K562 (cell line): Measurements from ENCODE around the gene ERC2. TPM values are rescaled to one million over a fixed set of nuclear protein-coding genes. Genes with fewer than 3 reads are reported as not detected.

ENCODE experiments used
- ATAC-seq: fragments of 200-7000 bp; cut with Tn5 transposase; 3 replicates; pipeline ENCODE4 v1.9.1; 2020; ENCODE audit warnings: moderate library complexity
- BruUV-seq: library from RNA; stranded (reverse); fragments of 400-500 nt; replicated peaks from 2 replicates; lab custom pipeline; 2021; lab: Mats Ljungman, UMichigan
- CTCF ChIA-PET: fragments of 300-600 bp; formaldehyde crosslinking; extraction: SDS; loops from one replicate; lab custom pipeline; 2021; ENCODE audit warnings: low intra/inter-chr PET ratio; lab: Yijun Ruan, JAX
- POLR2A ChIA-PET: fragments of 300-600, 350-650 bp; sonication (Branson Sonifier 250); formaldehyde crosslinking; extraction: SDS; loops from one replicate; lab custom pipeline; 2021; ENCODE audit warnings: antibody characterized with exemption, inconsistent platforms; lab: Yijun Ruan, JAX
- DNase-seq, 4 experiments: peaks; one replicate each; pipeline versions ENCODE4 v3.0.0 to v3.0.0-alpha.2; 2011 to 2018; ENCODE audit warnings: low spot score in 3 of 4, mixed read lengths in 3 of 4; ENCODE audit errors: extremely low read depth in 1 of 4
- FAIRE-seq: peaks from 2 replicates; lab custom pipeline; 2011; peaks lifted over from hg19 to GRCh38; lab: Jason Lieb, UNC
- H2AFZ ChIP-seq: 2 replicates; pipeline ENCODE4 v1.6.0; 2011; ENCODE audit warnings: low read depth, low read length, control low read depth, inconsistent platforms
- H3K27ac ChIP-seq: fragments of 200-600 bp; 3 replicates; pipeline ENCODE4 v1.8.0; 2011; ENCODE audit warnings: low read depth, mild to moderate bottlenecking, control low read depth, inconsistent platforms, low read length, moderate library complexity, mixed read lengths; ENCODE audit errors: extremely low read depth
- H3K27me3 ChIP-seq, 2 experiments: fragments of 300-600 bp in 1 of 2; 2 replicates in 1 of 2; 3 replicates in 1 of 2; pipeline versions ENCODE4 v1.6.0 to v1.8.0; 2011; ENCODE audit warnings: inconsistent platforms in 2 of 2, low read length in 2 of 2, mild to moderate bottlenecking in 1 of 2, mixed read lengths in 1 of 2, moderate library complexity in 1 of 2; ENCODE audit not compliant: control insufficient read depth in 2 of 2, insufficient read depth in 2 of 2
- H3K36me3 ChIP-seq: fragments of 300-600 bp; 3 replicates; pipeline ENCODE4 v1.8.0; 2011; ENCODE audit warnings: mild to moderate bottlenecking, low read length, inconsistent platforms; ENCODE audit not compliant: control insufficient read depth, insufficient read depth
- H3K4me1 ChIP-seq, 2 experiments: fragments of 200-600 bp in 1 of 2; replicated peaks in 1 of 2; 2 replicates in 1 of 2; 3 replicates in 1 of 2; pipeline versions ENCODE4 v1.5.1 to v1.8.0; 2011; ENCODE audit warnings: inconsistent platforms in 2 of 2, low read length in 2 of 2, mild to moderate bottlenecking in 1 of 2, mixed read lengths in 1 of 2, moderate library complexity in 1 of 2; ENCODE audit not compliant: control insufficient read depth in 2 of 2, insufficient read depth in 2 of 2
- H3K4me2 ChIP-seq: 2 replicates; pipeline ENCODE4 v1.6.1; 2011; ENCODE audit warnings: low read length, control low read depth, inconsistent platforms, mixed read lengths; ENCODE audit not compliant: insufficient read depth
- H3K4me3 ChIP-seq: fragments of 200-600 bp; sonication (generic), shearing (Covaris generic); 2 replicates; pipeline ENCODE4 v1.5.1; 2016; ENCODE audit warnings: control low read depth, inconsistent platforms
- H3K79me2 ChIP-seq: fragments of 200-600 bp; 3 replicates; pipeline ENCODE4 v1.8.0; 2011; ENCODE audit warnings: low read length, inconsistent platforms; ENCODE audit not compliant: control insufficient read depth, insufficient read depth
- H3K9ac ChIP-seq, 2 experiments: 2 replicates each; pipeline versions ENCODE4 v1.6.0 to v1.6.1; 2011; ENCODE audit warnings: low read depth in 2 of 2, low read length in 2 of 2, control low read depth in 1 of 2, inconsistent platforms in 1 of 2, mild to moderate bottlenecking in 1 of 2, mixed read lengths in 1 of 2; ENCODE audit not compliant: insufficient read depth in 1 of 2
- H3K9me1 ChIP-seq: one replicate; pipeline ENCODE4 v1.6.0; 2011; ENCODE audit warnings: inconsistent platforms, mild to moderate bottlenecking, low read length, moderate library complexity; ENCODE audit not compliant: control insufficient read depth, insufficient read depth
- H3K9me3 ChIP-seq: replicated peaks from 2 replicates; pipeline ENCODE4 v1.5.1; 2011; ENCODE audit warnings: low read depth, low read length, inconsistent platforms; ENCODE audit not compliant: control insufficient read depth, insufficient read depth
- H4K20me1 ChIP-seq: replicated peaks from 2 replicates; pipeline ENCODE4 v1.6.1; 2011; ENCODE audit warnings: low read length, inconsistent platforms, mixed read lengths; ENCODE audit not compliant: control insufficient read depth, insufficient read depth
- ARID1B ChIP-seq: fragments of 450-650 bp; IDR thresholded peaks from 2 replicates; pipeline ENCODE4 v1.6.1; 2016; ENCODE audit warnings: antibody characterized with exemption, mild to moderate bottlenecking, inconsistent platforms
- BACH1 ChIP-seq: fragments of 200-800 bp; sonication (Bioruptor generic); IDR thresholded peaks from 2 replicates; pipeline ENCODE4 v1.6.1; 2016; ENCODE audit warnings: missing genetic modification characterization, missing compliant biosample characterization
- BMI1 ChIP-seq: fragments of 150-350 bp; IDR thresholded peaks from 2 replicates; pipeline ENCODE4 v1.6.1; 2014; ENCODE audit warnings: low read length
- ETV5 ChIP-seq: sonication (generic); formaldehyde crosslinking; IDR thresholded peaks from 2 replicates; pipeline ENCODE4 v1.4.0; 2020; ENCODE audit warnings: low read depth, mild to moderate bottlenecking, missing genetic modification reagents
- IFI16 ChIP-seq: fragments of 250-450 bp; sonication (Bioruptor Pico); IDR thresholded peaks from 2 replicates; pipeline ENCODE4 v2.1.2; 2022; ENCODE audit warnings: mild to moderate bottlenecking, inconsistent platforms
- JUND ChIP-seq, 2 experiments: IDR thresholded peaks; 2 replicates in 1 of 2; 3 replicates in 1 of 2; pipeline ENCODE4 v1.6.1; 2011; ENCODE audit warnings: borderline replicate concordance in 2 of 2, low read depth in 2 of 2, low read length in 2 of 2, improper control_type of control experiment in 1 of 2, missing biosample characterization in 1 of 2, missing genetic modification characterization in 1 of 2, missing genetic modification reagents in 1 of 2
- MCM2 ChIP-seq: fragments of 450-650 bp; IDR thresholded peaks from 2 replicates; pipeline ENCODE4 v1.6.1; 2017; ENCODE audit warnings: low read depth, mild to moderate bottlenecking
- MIER1 ChIP-seq: fragments of 450-650 bp; IDR thresholded peaks from 2 replicates; pipeline ENCODE4 v1.6.1; 2016; ENCODE audit warnings: antibody characterized with exemption, mild to moderate bottlenecking, low read depth
- NFIX ChIP-seq: fragments of 250-450 bp; sonication (Bioruptor Pico); IDR thresholded peaks from 2 replicates; pipeline ENCODE4 v1.4.0; 2020; ENCODE audit warnings: low read depth, mild to moderate bottlenecking, moderate library complexity
- PCBP1 ChIP-seq: fragments of 200-400 bp; formaldehyde crosslinking; IDR thresholded peaks from 2 replicates; pipeline ENCODE4 v1.6.1; 2018; ENCODE audit warnings: mild to moderate bottlenecking, low read depth, low read length; ENCODE audit not compliant: poor library complexity, severe bottlenecking
- SMC3 ChIP-seq: conservative IDR thresholded peaks from 2 replicates; pipeline ENCODE4 v1.6.1; 2011; ENCODE audit warnings: low read depth, low read length, improper control_type of control experiment; ENCODE audit not compliant: insufficient read depth
- WGBS: fragments of 100-300 bp; shearing (Covaris generic); methylation state at CpG from one replicate; pipeline ENCODE4 v1.1.6; 2016; ENCODE audit warnings: low coverage, mixed read lengths; ENCODE audit not compliant: insufficient coverage; ENCODE audit errors: missing lambda C conversion rate; 5-methylcytosine and 5-hydroxymethylcytosine counted together
- in situ Hi-C: fragments of 300-500 bp; cut with MboI; formaldehyde crosslinking; loops from 4 replicates; pipeline ENCODE4 v1.15.0; 2018; ENCODE audit warnings: inconsistent platforms, mixed read lengths
- intact Hi-C: fragments of 100-400 bp; cut with micrococcal nuclease; formaldehyde crosslinking; loops from 2 replicates; pipeline ENCODE4 v1.14.2; 2022
- polyA plus RNA-seq, 8 experiments: library from polyadenylated mRNA; depleted of rRNA in 4 of 8; stranded (reverse) in 5 of 8; unstranded in 3 of 8; fragments of >200 nt; fragmentation: Nextera tagmentation in 2 of 8; fragmentation: Illumina TruSeq in 1 of 8; extraction: Ambion mirVana in 2 of 8; extraction: Trizol in 1 of 8; gene quantifications; 2 replicates each; pipeline versions ENCODE4 v1.2.1 to v1.2.3, GENCODE V29; 2011 to 2014; ENCODE audit warnings: inconsistent platforms in 1 of 8, missing spikeins in 1 of 8
- total RNA-seq, 7 experiments: library from RNA; depleted of rRNA in 6 of 7; stranded (reverse); fragments of >200 nt in 6 of 7; fragmentation: Illumina TruSeq in 2 of 7; extraction: Trizol in 2 of 7; gene quantifications; 2 replicates each; pipeline versions ENCODE4 v1.2.1 to v1.2.3, GENCODE V29; 2011 to 2021; ENCODE audit warnings: low replicate concordance in 1 of 7

The ERC2 gene
- total and polyA plus RNA-seq, 9 of the 15 experiments (the other 6 are each of a cell fraction or from before 2014, with no cell fraction given), result 0.04 to 0.18 (median 0.07) TPM; not detected in 2

- Histone ChIP-seq H3K9ac (no peak overlapping the region), H3K79me2 (no peaks in the 10 kb centered on the region), H2AFZ (no peak overlapping the region), H3K36me3 (no peaks in the 10 kb centered on the region), H3K9me3 (no peaks in the 10 kb centered on the region), H3K4me3 (no peak overlapping the region), H4K20me1 (no peaks in the 10 kb centered on the region), H3K27me3 (no peaks in the 10 kb centered on the region), H3K4me1 (no peaks in the 10 kb centered on the region), H3K9me1 (no peaks in the 10 kb centered on the region), H3K27ac (no peak overlapping the region), H3K4me2 (no peak overlapping the region)
- WGBS, result 7% methylated on average over 1 of the region's 1 CpG
- in situ Hi-C loops, result no loop called here
- FAIRE-seq, result no peak
- ATAC-seq, result no peak
- CTCF ChIA-PET, result no interaction called here
- no peak for DNase-seq
- POLR2A ChIA-PET, result no interaction called here
- TF ChIP-seq JUND (IDR thresholded peaks at IDR 0.05; ENCODE audit: borderline replicate concordance, low read depth, low read length), result no peak
- no peak for TF ChIP-seq JUND (tag; IDR thresholded peaks at IDR 0.05; ENCODE audit: borderline replicate concordance, low read depth, low read length)
- no peak for TF ChIP-seq MIER1
- TF ChIP-seq NFIX (CRISPR knock-in tag), result no peak
- TF ChIP-seq MCM2, result no peak
- TF ChIP-seq ETV5 (CRISPR knock-in tag), result no peak
- TF ChIP-seq PCBP1, result no peak
- TF ChIP-seq BACH1, result no peak
- TF ChIP-seq SMC3, result no peak
- no peak for TF ChIP-seq ARID1B
- TF ChIP-seq IFI16 (CRISPR knock-in tag), result no peak
- TF ChIP-seq BMI1, result no peak
- intact Hi-C loops, result no loop called here
- no TSS peak for BruUV-seq
These were observed 266.9 kb downstream of the ERC2 start for GRCh38 chr3:56201407-56201806.
